ENCODE data around the gene SLC35A2.
"Not testable (repeated sequence)": the region's sequence is repeated elsewhere in the genome, so short reads cannot be mapped to it uniquely, and the experiment has no call there.

SLC35A2 gene

DNA sequence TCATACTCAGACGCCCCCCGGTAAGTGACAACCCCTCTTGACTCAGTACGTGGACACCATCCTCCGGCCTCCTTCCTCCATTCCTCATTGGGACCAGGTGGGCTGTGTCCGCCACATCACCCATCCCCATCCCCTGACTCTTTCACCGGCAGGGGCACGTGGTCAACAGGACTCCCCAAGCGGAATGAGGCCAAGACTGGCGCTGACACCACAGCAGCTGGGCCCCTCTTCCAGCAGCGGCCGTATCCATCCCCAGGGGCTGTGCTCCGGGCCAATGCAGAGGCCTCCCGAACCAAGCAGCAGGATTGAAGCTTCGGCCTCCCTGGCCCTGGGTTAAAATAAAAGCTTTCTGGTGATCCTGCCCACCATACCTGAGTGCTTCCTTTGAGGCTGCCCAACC, 8.7 kb downstream of the SLC35A2 start:
- TF ChIP-seq GATA1 (IDR thresholded peaks at IDR 0.05; ENCODE audit: low read depth, low read length): no peak
- no peak for DNase-seq

DNA sequence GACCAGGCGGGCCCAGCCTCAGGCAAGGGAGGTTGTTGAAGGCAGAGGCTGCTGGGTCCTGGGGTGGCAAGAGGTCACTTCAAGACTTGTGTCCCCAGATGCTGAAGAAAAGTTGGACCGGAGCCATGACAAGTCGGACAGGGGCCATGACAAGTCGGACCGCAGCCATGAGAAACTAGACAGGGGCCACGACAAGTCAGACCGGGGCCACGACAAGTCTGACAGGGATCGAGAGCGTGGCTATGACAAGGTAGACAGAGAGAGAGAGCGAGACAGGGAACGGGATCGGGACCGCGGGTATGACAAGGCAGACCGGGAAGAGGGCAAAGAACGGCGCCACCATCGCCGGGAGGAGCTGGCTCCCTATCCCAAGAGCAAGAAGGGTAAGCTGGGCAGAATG, 9.3 kb downstream of the SLC35A2 start:
- no peak for TF ChIP-seq GATA1 (IDR thresholded peaks at IDR 0.05; ENCODE audit: low read depth, low read length)
- TF ChIP-seq POLR2A (IDR thresholded peaks at IDR 0.05; ENCODE audit: low read length): no peak
- no peak for DNase-seq

- TF ChIP-seq POLR2A (IDR thresholded peaks at IDR 0.05; ENCODE audit: low read length): no peak
- TF ChIP-seq GATA1 (IDR thresholded peaks at IDR 0.05; ENCODE audit: low read depth, low read length): no peak
- DNase-seq: no peak
Observed at GRCh38 chrX:48901069-48901468, 10.4 kb downstream of the SLC35A2 start.

DNA sequence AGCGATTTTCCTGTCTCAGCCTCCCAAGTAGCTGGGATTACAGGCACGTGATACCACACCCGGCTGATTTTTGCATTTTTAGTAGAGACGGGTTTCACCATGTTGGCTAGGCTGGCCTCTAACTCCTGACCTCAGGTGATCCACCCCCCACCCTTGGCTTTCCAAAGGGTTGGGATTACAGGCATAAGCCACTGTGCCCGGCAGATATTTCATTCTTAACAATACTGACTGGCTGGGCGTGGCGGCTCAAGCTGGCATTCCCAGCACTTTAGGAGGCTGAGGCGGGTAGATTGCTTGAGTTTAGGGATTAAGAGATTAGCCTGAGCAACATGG, 12.4 kb downstream of the SLC35A2 start:
- DNase-seq: no peak
- TF ChIP-seq GATA1 (IDR thresholded peaks at IDR 0.05; ENCODE audit: low read depth, low read length) (no peak), POLR2A (IDR thresholded peaks at IDR 0.05; ENCODE audit: low read length) (no peak)

- DNase-seq: peak; percentile 96 to 97
- peak; percentile 94 for TF ChIP-seq POLR2A (IDR thresholded peaks at IDR 0.05; ENCODE audit: low read length)
- no peak for TF ChIP-seq GATA1 (IDR thresholded peaks at IDR 0.05; ENCODE audit: low read depth, low read length)
Observed at GRCh38 chrX:48897625-48898306, 13.7 kb downstream of the SLC35A2 start, which contains the start of the genes PQBP1 and TIMM17B. TSS of gene PQBP1 (plus strand) at chrX:48897930. CDS start at chrX:48898510, 580 bp downstream. TSS of gene TIMM17B (minus strand) at chrX:48897768. CDS start at chrX:48897749, 19 bp downstream.

DNA sequence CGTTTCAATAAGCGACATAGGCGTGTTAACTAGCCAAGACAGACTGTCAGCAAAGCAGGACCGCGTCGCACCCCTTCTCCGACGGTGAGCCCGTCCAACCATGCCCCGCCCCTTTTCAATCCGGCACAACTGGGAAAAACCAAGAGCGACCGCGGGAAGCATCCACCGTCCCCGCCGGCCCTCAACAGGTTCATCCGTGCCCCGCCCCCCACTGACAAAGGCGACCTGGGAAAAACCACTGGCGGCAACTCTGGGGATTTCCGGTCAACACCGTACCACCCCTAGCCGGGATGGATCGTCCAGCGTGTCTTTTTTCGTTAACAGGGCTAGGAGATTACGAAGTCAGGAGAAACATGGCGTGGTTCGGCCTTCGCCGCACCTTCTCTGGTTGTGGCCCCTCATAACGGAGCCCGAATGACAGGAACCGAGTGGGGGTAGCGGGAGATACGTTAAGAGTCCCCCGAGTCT, 14.3 kb downstream of the SLC35A2 start:
- TF ChIP-seq POLR2A (IDR thresholded peaks at IDR 0.05; ENCODE audit: low read length): no peak
- DNase-seq: peak; percentile 88 to 90

- TF ChIP-seq GATA1 (IDR thresholded peaks at IDR 0.05; ENCODE audit: low read depth, low read length) (no peak), POLR2A (IDR thresholded peaks at IDR 0.05; ENCODE audit: low read length) (no peak)
Observed at GRCh38 chrX:48896611-48897011, 14.8 kb downstream of the SLC35A2 start.

DNA sequence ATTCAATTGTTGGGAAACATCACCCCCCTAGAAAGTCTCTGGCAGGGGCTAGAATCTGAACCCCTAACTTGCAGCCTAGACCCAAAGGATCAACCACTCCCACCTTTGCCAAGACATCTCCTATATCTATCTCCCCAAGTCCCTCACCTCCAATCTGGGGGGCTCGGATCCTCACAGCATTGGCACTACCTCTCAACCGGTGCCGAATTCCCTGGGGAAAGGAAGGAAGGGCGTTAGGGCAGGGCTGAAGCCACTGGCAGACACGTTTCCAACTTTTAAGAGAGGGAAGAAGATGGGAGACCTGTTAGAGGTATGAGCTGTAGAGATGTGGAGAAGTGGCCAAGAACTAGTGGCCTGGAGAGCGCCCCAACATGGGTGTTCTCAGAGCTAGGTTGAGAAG, 16.6 kb downstream of the SLC35A2 start:
- TF ChIP-seq POLR2A (IDR thresholded peaks at IDR 0.05; ENCODE audit: low read length) (no peak), GATA1 (IDR thresholded peaks at IDR 0.05; ENCODE audit: low read depth, low read length) (no peak)
- DNase-seq: no peak

More at GRCh38 chrX:48896611-48897011, 14.8 kb downstream of the SLC35A2 start:
- DNase-seq: no peak

GRCh38 chrX:48893556-48894348, 17.7 kb downstream of the SLC35A2 start:
- TF ChIP-seq GATA1 (IDR thresholded peaks at IDR 0.05; ENCODE audit: low read depth, low read length): no peak
- TF ChIP-seq POLR2A (IDR thresholded peaks at IDR 0.05; ENCODE audit: low read length): no peak
- DNase-seq: no peak

DNA sequence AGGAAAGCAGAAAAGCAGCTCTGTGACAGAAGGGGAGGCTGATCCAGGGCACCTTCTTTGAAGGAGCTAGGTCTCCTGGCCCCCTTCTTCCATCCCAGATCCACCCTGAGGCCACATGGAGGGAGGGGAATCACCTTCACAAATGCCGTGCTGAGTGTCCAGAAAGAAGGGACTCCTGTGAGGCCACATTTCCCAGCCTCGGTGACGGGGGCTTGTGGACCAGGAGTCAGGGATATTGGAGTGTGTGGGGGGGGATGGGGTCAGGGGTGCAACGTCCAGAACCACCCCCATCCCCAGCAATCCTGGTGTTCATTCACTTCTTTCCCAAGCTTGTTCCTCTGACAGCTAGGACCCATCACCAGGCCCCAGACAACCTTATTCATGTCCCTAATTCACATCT, 18.6 kb downstream of the SLC35A2 start:
- no peak for TF ChIP-seq POLR2A (IDR thresholded peaks at IDR 0.05; ENCODE audit: low read length)
- TF ChIP-seq GATA1 (IDR thresholded peaks at IDR 0.05; ENCODE audit: low read depth, low read length): no peak
- no peak for DNase-seq

DNA sequence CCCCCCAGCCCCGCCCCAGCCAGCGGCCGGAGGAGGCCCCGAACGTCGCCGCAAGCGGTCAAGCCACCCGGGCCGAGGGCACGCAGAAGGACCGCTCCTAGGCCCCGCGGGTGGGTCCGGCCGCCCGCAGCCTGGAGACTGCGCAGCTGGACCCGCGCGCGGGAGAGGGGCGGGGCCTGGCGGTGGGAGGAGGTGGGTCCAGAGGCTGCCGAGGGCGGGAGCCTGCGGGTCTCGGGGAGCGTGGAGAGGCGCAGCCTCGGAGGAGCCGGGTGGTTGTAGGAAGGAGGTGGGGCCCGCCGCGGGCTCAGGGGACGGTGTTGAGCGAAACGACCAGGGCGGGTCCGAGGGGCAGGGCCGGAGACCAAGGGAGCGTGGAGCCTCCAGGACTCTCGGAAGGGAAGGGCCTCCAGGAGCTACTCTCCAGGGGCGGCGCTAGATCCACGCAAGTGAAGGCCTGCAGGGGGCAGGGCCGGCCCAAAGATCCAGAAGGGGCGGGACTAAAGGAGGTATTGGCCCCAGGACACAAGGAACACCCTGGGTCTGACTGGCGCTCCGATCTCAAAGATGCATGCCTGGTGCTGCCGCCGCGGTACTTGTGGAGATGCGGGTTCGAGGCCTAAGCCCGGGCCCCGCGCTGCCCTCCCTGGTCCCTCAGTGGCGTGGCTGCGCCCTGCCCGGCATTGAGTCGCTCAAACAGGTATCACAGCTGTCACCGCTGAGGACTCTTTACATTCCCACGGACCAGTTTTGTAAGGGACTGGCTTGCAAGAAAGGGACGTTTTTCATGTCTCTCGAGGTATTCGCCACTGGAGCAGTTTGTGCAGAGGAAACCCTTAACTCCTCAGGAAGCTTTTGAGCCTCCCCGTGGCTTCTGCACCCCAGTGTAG, 19.8 kb downstream of the SLC35A2 start:
- TF ChIP-seq POLR2A (IDR thresholded peaks at IDR 0.05; ENCODE audit: low read length) (peak; percentile 28), GATA1 (IDR thresholded peaks at IDR 0.05; ENCODE audit: low read depth, low read length) (no peak)

GRCh38 chrX:48890934-48891401, 20.5 kb downstream of the SLC35A2 start:
- no peak for DNase-seq
- TF ChIP-seq POLR2A (IDR thresholded peaks at IDR 0.05; ENCODE audit: low read length) (no peak), GATA1 (IDR thresholded peaks at IDR 0.05; ENCODE audit: low read depth, low read length) (no peak)

More for the DNA sequence above, 19.8 kb downstream of the SLC35A2 start:
- peak; percentile 86 to 90 for DNase-seq

GRCh38 chrX:48890296-48890925, 21.0 kb downstream of the SLC35A2 start:
- TF ChIP-seq GATA1 (IDR thresholded peaks at IDR 0.05; ENCODE audit: low read depth, low read length) (no peak), POLR2A (IDR thresholded peaks at IDR 0.05; ENCODE audit: low read length) (no peak)
- DNase-seq: no peak

GRCh38 chrX:48886586-48886985, 24.9 kb downstream of the SLC35A2 start:
- DNase-seq: not testable (repeated sequence)

Data from erythroblast (primary cell).